Left hindlimb (tissue), 1 donor: ENCODE results near the gene NME7.
"Not testable (repeated sequence)": the region's sequence is repeated elsewhere in the genome, so short reads cannot be mapped to it uniquely, and the experiment has no call there.

ENCODE experiments used
- DNase-seq: peaks from one replicate; pipeline ENCODE4 v3.0.0-alpha.2; 2018

The NME7 gene

GRCh38 chr1:169300854-169301253, 66.7 kb downstream of the NME7 start:
- DNase-seq = no peak

GRCh38 chr1:169298441-169298840, 69.2 kb downstream of the NME7 start:
- no peak for DNase-seq

GRCh38 chr1:169295846-169296245, 71.8 kb downstream of the NME7 start:
- DNase-seq = no peak

GRCh38 chr1:169295425-169295824, 72.2 kb downstream of the NME7 start:
- no peak for DNase-seq

- no peak for DNase-seq
Measured at GRCh38 chr1:169289016-169289415, 78.6 kb downstream of the NME7 start.

GRCh38 chr1:169288011-169288414, 79.6 kb downstream of the NME7 start:
- DNase-seq = no peak

GRCh38 chr1:169287280-169287679, 80.3 kb downstream of the NME7 start:
- DNase-seq = no peak

GRCh38 chr1:169281562-169281961, 86.0 kb downstream of the NME7 start:
- DNase-seq = not testable (repeated sequence)

GRCh38 chr1:169271098-169271497, 96.5 kb downstream of the NME7 start:
- DNase-seq = no peak

GRCh38 chr1:169266133-169266532, 101.5 kb downstream of the NME7 start:
- no peak for DNase-seq

GRCh38 chr1:169263059-169263458, 104.5 kb downstream of the NME7 start:
- no peak for DNase-seq

- DNase-seq = no peak
Measured at GRCh38 chr1:169261884-169262283, 105.7 kb downstream of the NME7 start.

- DNase-seq = no peak
Measured at GRCh38 chr1:169260478-169261151, 107.0 kb downstream of the NME7 start.

GRCh38 chr1:169259816-169260215, 107.8 kb downstream of the NME7 start:
- DNase-seq = no peak

GRCh38 chr1:169250795-169251194, 116.8 kb downstream of the NME7 start:
- DNase-seq = no peak

GRCh38 chr1:169250022-169250421, 117.6 kb downstream of the NME7 start:
- no peak for DNase-seq

GRCh38 chr1:169249611-169250010, 118.0 kb downstream of the NME7 start:
- no peak for DNase-seq

GRCh38 chr1:169245706-169246105, 121.9 kb downstream of the NME7 start:
- DNase-seq = no peak

- DNase-seq = no peak
Measured at GRCh38 chr1:169240449-169241232, 127.0 kb downstream of the NME7 start.

- no peak for DNase-seq
Measured at GRCh38 chr1:169236880-169237279, 130.7 kb downstream of the NME7 start.

GRCh38 chr1:169236143-169236542, 131.5 kb downstream of the NME7 start:
- DNase-seq = no peak

GRCh38 chr1:169235568-169235967, 132.0 kb downstream of the NME7 start:
- no peak for DNase-seq

- DNase-seq = no peak
Measured at GRCh38 chr1:169234780-169235179, 132.8 kb downstream of the NME7 start.

GRCh38 chr1:169217636-169218035, 150.0 kb downstream of the NME7 start:
- no peak for DNase-seq

- no peak for DNase-seq
Measured at GRCh38 chr1:169214598-169214997, 153.0 kb downstream of the NME7 start.
